HEK293 (cell line): ENCODE results near the gene RYR2.

ENCODE experiments used
- CTCF ChIA-PET: fragments of 350-600 bp; formaldehyde crosslinking; extraction: SDS; loops from one replicate; lab custom pipeline; 2021; ENCODE audit warnings: antibody characterized with exemption; lab: Yijun Ruan, JAX
- POLR2A ChIA-PET: fragments of 300-600 bp; formaldehyde crosslinking; extraction: SDS; loops from one replicate; lab custom pipeline; 2020; ENCODE audit warnings: antibody characterized with exemption, inconsistent platforms; lab: Yijun Ruan, JAX
- H3K27ac ChIP-seq: fragments of 200-500 bp; sonication (Bioruptor generic); 2 replicates; pipeline ENCODE4 v1.5.1; 2014; ENCODE audit warnings: low read depth, low read length, control low read depth, inconsistent platforms; ENCODE audit errors: extremely low read depth
- H3K36me3 ChIP-seq, 2 experiments: fragments of 200-500 bp in 1 of 2; sonication (Bioruptor generic) in 1 of 2; 1 replicate in 1 of 2; 2 replicates in 1 of 2; pipeline ENCODE4 v1.5.1; 2014 to 2017; ENCODE audit warnings: inconsistent platforms in 2 of 2, low read length in 2 of 2; ENCODE audit not compliant: control insufficient read depth in 2 of 2, insufficient read depth in 1 of 2
- H3K4me1 ChIP-seq: fragments of 200-500 bp; sonication (Bioruptor generic); 2 replicates; pipeline ENCODE4 v1.5.1; 2014; ENCODE audit warnings: mild to moderate bottlenecking, low read length, inconsistent platforms; ENCODE audit not compliant: control insufficient read depth, insufficient read depth
- H3K4me3 ChIP-seq: 2 replicates; pipeline ENCODE4 v1.5.1; 2011; ENCODE audit warnings: low read depth, mild to moderate bottlenecking, control low read depth, low read length, moderate library complexity
- H3K9me3 ChIP-seq: fragments of 200-500 bp; sonication (Bioruptor generic); 2 replicates; pipeline ENCODE4 v1.5.1; 2014; ENCODE audit warnings: low read depth, low read length, inconsistent platforms; ENCODE audit not compliant: control insufficient read depth, insufficient read depth
- BCL11B ChIP-seq: fragments of 450-650 bp; formaldehyde crosslinking; IDR thresholded peaks from 2 replicates; pipeline ENCODE4 v1.5.1; 2016; ENCODE audit warnings: low read depth, missing biosample characterization, missing genetic modification characterization
- SCRT1 ChIP-seq: fragments of 450-650 bp; formaldehyde crosslinking; IDR thresholded peaks from 2 replicates; pipeline ENCODE4 v1.5.1; 2016; ENCODE audit warnings: missing biosample characterization, missing genetic modification characterization, borderline replicate concordance
- ZNF184 ChIP-seq: fragments of 450-650 bp; IDR thresholded peaks from 2 replicates; pipeline ENCODE4 v1.5.1; 2018; ENCODE audit warnings: missing biosample characterization, mild to moderate bottlenecking, missing genetic modification characterization
- ZNF223 ChIP-seq: fragments of 450-650 bp; formaldehyde crosslinking; IDR thresholded peaks from 2 replicates; pipeline ENCODE4 v1.5.1; 2016; ENCODE audit warnings: missing biosample characterization, missing genetic modification characterization
- ZNF302 ChIP-seq: fragments of 450-650 bp; formaldehyde crosslinking; IDR thresholded peaks from 2 replicates; pipeline ENCODE4 v1.5.1; 2016; ENCODE audit warnings: missing biosample characterization, missing genetic modification characterization, low read depth
- ZNF555 ChIP-seq: fragments of 450-650 bp; formaldehyde crosslinking; conservative IDR thresholded peaks from 2 replicates; pipeline ENCODE4 v1.5.1; 2017; ENCODE audit warnings: missing biosample characterization, mild to moderate bottlenecking, missing genetic modification characterization, inconsistent platforms
- ZNF654 ChIP-seq: fragments of 450-650 bp; formaldehyde crosslinking; IDR thresholded peaks from 2 replicates; pipeline ENCODE4 v1.5.1; 2016; ENCODE audit warnings: low read depth, missing biosample characterization, missing genetic modification characterization
- ZNF707 ChIP-seq: fragments of 450-650 bp; formaldehyde crosslinking; IDR thresholded peaks from 2 replicates; pipeline ENCODE4 v1.5.1; 2016; ENCODE audit warnings: missing biosample characterization, missing genetic modification characterization
- TF ChIP-seq, protein P1 (sequence below): fragments of 450-650 bp; formaldehyde crosslinking; IDR thresholded peaks from 2 replicates; pipeline ENCODE4 v1.5.1; 2017; ENCODE audit warnings: missing biosample characterization, mild to moderate bottlenecking, missing genetic modification characterization, moderate library complexity
- TF ChIP-seq, protein P2 (sequence below): fragments of 450-650 bp; formaldehyde crosslinking; IDR thresholded peaks from 2 replicates; pipeline ENCODE4 v1.5.1; 2016; ENCODE audit warnings: missing biosample characterization, missing genetic modification characterization
- TF ChIP-seq, protein P3 (sequence below): fragments of 450-650 bp; formaldehyde crosslinking; IDR thresholded peaks from 2 replicates; pipeline ENCODE4 v1.5.1; 2016; ENCODE audit warnings: missing biosample characterization, missing genetic modification characterization
- TF ChIP-seq, protein P4 (sequence below): fragments of 450-650 bp; formaldehyde crosslinking; IDR thresholded peaks from 2 replicates; pipeline ENCODE4 v1.5.1; 2017; ENCODE audit warnings: missing biosample characterization, missing genetic modification characterization

RYR2 gene

DNA sequence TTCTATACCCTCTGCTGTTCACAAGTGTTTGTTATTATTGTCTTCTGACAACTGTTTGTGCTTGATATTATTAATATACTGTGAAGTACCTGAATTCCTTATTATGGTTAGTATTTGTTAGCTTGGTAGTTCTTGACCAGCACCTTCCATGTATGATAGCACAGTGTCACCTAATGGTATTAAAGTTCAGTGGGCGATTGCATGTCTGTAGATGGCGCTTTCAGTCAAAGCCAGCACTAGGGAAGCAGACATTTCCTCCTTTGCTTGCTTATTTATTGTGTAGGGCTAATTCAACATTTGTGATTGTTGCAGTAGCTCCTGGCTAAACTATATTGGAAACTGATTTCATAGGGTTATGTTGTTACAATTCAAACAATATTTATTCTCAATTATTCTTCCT, 630.8 kb downstream of the RYR2 start:
- TF ChIP-seq ZNF184 (tag by site-specific recombination) (no peak), ZNF654 (tag by site-specific recombination) (peak; percentile 57), ZNF707 (tag by site-specific recombination) (no peak), ZNF223 (tag by site-specific recombination) (no peak), SCRT1 (tag by site-specific recombination) (no peak)
- TF ChIP-seq, protein P1, sequence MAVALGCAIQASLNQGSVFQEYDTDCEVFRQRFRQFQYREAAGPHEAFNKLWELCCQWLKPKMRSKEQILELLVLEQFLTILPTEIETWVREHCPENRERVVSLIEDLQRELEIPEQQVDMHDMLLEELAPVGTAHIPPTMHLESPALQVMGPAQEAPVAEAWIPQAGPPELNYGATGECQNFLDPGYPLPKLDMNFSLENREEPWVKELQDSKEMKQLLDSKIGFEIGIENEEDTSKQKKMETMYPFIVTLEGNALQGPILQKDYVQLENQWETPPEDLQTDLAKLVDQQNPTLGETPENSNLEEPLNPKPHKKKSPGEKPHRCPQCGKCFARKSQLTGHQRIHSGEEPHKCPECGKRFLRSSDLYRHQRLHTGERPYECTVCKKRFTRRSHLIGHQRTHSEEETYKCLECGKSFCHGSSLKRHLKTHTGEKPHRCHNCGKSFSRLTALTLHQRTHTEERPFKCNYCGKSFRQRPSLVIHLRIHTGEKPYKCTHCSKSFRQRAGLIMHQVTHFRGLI: no peak
- TF ChIP-seq, protein P2, sequence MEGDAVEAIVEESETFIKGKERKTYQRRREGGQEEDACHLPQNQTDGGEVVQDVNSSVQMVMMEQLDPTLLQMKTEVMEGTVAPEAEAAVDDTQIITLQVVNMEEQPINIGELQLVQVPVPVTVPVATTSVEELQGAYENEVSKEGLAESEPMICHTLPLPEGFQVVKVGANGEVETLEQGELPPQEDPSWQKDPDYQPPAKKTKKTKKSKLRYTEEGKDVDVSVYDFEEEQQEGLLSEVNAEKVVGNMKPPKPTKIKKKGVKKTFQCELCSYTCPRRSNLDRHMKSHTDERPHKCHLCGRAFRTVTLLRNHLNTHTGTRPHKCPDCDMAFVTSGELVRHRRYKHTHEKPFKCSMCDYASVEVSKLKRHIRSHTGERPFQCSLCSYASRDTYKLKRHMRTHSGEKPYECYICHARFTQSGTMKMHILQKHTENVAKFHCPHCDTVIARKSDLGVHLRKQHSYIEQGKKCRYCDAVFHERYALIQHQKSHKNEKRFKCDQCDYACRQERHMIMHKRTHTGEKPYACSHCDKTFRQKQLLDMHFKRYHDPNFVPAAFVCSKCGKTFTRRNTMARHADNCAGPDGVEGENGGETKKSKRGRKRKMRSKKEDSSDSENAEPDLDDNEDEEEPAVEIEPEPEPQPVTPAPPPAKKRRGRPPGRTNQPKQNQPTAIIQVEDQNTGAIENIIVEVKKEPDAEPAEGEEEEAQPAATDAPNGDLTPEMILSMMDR (tag by site-specific recombination): peak; percentile 87
- TF ChIP-seq, protein P3, sequence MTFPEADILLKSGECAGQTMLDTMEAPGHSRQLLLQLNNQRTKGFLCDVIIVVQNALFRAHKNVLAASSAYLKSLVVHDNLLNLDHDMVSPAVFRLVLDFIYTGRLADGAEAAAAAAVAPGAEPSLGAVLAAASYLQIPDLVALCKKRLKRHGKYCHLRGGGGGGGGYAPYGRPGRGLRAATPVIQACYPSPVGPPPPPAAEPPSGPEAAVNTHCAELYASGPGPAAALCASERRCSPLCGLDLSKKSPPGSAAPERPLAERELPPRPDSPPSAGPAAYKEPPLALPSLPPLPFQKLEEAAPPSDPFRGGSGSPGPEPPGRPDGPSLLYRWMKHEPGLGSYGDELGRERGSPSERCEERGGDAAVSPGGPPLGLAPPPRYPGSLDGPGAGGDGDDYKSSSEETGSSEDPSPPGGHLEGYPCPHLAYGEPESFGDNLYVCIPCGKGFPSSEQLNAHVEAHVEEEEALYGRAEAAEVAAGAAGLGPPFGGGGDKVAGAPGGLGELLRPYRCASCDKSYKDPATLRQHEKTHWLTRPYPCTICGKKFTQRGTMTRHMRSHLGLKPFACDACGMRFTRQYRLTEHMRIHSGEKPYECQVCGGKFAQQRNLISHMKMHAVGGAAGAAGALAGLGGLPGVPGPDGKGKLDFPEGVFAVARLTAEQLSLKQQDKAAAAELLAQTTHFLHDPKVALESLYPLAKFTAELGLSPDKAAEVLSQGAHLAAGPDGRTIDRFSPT: no peak
- Histone ChIP-seq H3K36me3 (no peaks in the 10 kb centered on the region), H3K4me1 (no peaks in the 10 kb centered on the region), H3K27ac (no peak overlapping the region), H3K9me3 (no peaks in the 10 kb centered on the region), H3K4me3 (no peak overlapping the region)
- POLR2A ChIA-PET: no interaction called here
- CTCF ChIA-PET: interaction anchor here (0.5 to 14.2 kb wide), 16 partner anchors 8 to 1155 kb away, joined by 3 to 136 read pairs (median 4); no protein-coding TSS in a partner anchor

DNA sequence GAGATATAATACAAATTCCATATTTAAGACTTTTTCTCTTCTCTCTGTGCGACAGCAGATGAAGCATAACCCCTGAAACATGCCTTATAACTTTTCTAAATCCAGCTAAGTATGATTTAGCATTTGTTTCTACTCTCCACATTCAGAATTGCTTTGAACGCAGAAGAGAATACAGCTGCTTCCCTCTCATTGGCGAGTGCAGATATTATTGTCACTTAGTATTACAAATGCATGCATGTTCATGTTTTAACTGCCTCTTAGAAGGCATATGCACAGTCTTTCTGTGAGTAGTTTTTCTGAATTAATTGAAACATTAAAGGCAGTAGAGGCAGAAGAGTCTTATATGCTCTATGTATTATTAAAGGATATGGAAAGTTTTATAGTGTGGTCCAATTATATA, 631.6 kb downstream of the RYR2 start:
- no peaks in the 10 kb centered on the region for H3K36me3 ChIP-seq
- H3K4me1 ChIP-seq: no peaks in the 10 kb centered on the region
- no peak overlapping the region for H3K27ac ChIP-seq
- TF ChIP-seq ZNF555 (tag by site-specific recombination) (no peak), ZNF302 (tag by site-specific recombination) (no peak)
- TF ChIP-seq, all 188 proteins: peak for 0
- CTCF ChIA-PET: interaction anchor here (1.8 to 14.2 kb wide), 3 partner anchors 17 to 133 kb away, joined by 4 to 136 read pairs (median 24); no protein-coding TSS in a partner anchor
- POLR2A ChIA-PET: interaction anchor here (0.6 kb wide), 1 partner anchor 69 kb away, joined by 3 read pairs; no protein-coding TSS in a partner anchor
- Histone ChIP-seq H3K4me3 (no peak overlapping the region), H3K9me3 (no peaks in the 10 kb centered on the region)

DNA sequence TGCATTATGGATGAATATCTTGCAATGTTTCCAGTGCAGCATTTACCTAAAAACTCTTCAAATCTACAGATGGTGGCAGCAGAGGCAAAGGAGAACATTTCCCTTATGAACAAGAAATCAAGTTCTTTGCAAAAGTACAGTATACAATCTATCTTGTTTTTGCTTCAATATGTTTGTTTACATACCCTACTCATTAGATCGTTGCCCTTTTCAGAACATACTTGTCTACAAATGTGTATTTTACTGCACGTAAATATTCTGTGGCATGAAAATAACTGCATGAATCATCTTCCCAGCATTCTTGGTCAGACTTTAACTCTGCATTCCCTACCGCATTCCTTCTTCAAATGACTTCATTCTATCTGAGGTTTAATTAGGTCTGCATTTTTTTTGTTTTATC, 636.0 kb downstream of the RYR2 start:
- POLR2A ChIA-PET: no interaction called here
- H3K4me1 ChIP-seq: no peaks in the 10 kb centered on the region
- H3K9me3 ChIP-seq: no peaks in the 10 kb centered on the region
- CTCF ChIA-PET: interaction anchor here (0.7 to 14.2 kb wide), 20 partner anchors 9 to 548 kb away, joined by 3 to 136 read pairs (median 4); no protein-coding TSS in a partner anchor
- H3K36me3 ChIP-seq: no peaks in the 10 kb centered on the region
- TF ChIP-seq, protein P4, sequence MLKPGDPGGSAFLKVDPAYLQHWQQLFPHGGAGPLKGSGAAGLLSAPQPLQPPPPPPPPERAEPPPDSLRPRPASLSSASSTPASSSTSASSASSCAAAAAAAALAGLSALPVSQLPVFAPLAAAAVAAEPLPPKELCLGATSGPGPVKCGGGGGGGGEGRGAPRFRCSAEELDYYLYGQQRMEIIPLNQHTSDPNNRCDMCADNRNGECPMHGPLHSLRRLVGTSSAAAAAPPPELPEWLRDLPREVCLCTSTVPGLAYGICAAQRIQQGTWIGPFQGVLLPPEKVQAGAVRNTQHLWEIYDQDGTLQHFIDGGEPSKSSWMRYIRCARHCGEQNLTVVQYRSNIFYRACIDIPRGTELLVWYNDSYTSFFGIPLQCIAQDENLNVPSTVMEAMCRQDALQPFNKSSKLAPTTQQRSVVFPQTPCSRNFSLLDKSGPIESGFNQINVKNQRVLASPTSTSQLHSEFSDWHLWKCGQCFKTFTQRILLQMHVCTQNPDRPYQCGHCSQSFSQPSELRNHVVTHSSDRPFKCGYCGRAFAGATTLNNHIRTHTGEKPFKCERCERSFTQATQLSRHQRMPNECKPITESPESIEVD (tag by site-specific recombination): no peak
- no peak for TF ChIP-seq BCL11B (tag by site-specific recombination)
- TF ChIP-seq, protein P2 (tag by site-specific recombination): peak; percentile 73
- no peak overlapping the region for H3K27ac ChIP-seq
- H3K4me3 ChIP-seq: no peak overlapping the region
